ENCODE results near the gene MAPKBP1.

GRCh38 chr15:41789662-41790061 is 15.4 kb downstream of the MAPKBP1 start:
- TF ChIP-seq POLR2A (IDR thresholded peaks at IDR 0.05; ENCODE audit: low read depth) (no peak), CTCF (IDR thresholded peaks at IDR 0.05) (no peak), POLR2AphosphoS5 (IDR thresholded peaks at IDR 0.05) (no peak), EP300 (IDR thresholded peaks at IDR 0.05) (no peak)

Data from esophagus muscularis mucosa (tissue), 4 donors.